ENCODE results near the gene PIANP.

- TF ChIP-seq, protein P1, sequence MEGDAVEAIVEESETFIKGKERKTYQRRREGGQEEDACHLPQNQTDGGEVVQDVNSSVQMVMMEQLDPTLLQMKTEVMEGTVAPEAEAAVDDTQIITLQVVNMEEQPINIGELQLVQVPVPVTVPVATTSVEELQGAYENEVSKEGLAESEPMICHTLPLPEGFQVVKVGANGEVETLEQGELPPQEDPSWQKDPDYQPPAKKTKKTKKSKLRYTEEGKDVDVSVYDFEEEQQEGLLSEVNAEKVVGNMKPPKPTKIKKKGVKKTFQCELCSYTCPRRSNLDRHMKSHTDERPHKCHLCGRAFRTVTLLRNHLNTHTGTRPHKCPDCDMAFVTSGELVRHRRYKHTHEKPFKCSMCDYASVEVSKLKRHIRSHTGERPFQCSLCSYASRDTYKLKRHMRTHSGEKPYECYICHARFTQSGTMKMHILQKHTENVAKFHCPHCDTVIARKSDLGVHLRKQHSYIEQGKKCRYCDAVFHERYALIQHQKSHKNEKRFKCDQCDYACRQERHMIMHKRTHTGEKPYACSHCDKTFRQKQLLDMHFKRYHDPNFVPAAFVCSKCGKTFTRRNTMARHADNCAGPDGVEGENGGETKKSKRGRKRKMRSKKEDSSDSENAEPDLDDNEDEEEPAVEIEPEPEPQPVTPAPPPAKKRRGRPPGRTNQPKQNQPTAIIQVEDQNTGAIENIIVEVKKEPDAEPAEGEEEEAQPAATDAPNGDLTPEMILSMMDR (IDR thresholded peaks at IDR 0.05 in 4 of 5, conservative IDR thresholded peaks at IDR 0.05 in 1 of 5), result no peak
- no peak for TF ChIP-seq POLR2A (IDR thresholded peaks at IDR 0.05)
Measured at GRCh38 chr12:6650832-6651231, 49.8 kb downstream of the PIANP start.
